ENCODE results near the gene HCRTR1.

- no peak for TF ChIP-seq EP300 (IDR thresholded peaks at IDR 0.05; ENCODE audit: borderline replicate concordance in 1 of 2, low read depth in 1 of 2, low read length in 1 of 2)
- TF ChIP-seq MXI1 (IDR thresholded peaks at IDR 0.05; ENCODE audit: low read depth, low read length), result no peak
- TF ChIP-seq RAD21 (IDR thresholded peaks at IDR 0.05; ENCODE audit: low read length), result no peak
- TF ChIP-seq SIN3A (IDR thresholded peaks at IDR 0.05; ENCODE audit: borderline replicate concordance, low read depth, low read length), result no peak
- TF ChIP-seq JUND (IDR thresholded peaks at IDR 0.05), result no peak
- TF ChIP-seq REST (IDR thresholded peaks at IDR 0.05; ENCODE audit: low read depth, low read length), result no peak
These were observed 39.8 kb upstream of the HCRTR1 start for GRCh38 chr1:31577515-31578192.
